HG03108 (cell line): Measurements from ENCODE around the gene KLF7.

Source experiments
- ATAC-seq: cut with Tn5 transposase; IDR thresholded peaks from one replicate; pipeline ENCODE4 v1.9.1; 2021; ENCODE audit warnings: moderate library complexity; ENCODE audit not compliant: unreplicated experiment

Gene KLF7

DNA sequence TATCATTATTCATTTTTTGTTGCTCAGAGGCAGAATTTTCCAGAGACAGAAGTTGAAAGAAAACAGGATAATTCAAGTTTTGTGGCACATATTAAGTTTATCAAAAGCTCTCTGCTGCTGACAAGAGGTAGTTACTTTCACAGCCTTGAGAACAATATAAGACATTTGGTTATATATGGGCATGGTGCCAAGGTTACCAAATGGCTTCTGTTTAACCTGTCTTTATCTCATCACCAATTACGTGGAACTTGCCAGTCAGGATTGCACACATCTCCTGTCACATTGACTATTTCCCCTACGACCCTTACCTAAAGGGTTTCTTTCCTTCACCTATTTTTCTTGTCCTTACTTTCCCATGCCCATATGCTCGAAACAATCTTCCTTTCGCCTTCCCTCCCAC is 35.9 kb downstream of the KLF7 start:
- ATAC-seq = no peak

DNA sequence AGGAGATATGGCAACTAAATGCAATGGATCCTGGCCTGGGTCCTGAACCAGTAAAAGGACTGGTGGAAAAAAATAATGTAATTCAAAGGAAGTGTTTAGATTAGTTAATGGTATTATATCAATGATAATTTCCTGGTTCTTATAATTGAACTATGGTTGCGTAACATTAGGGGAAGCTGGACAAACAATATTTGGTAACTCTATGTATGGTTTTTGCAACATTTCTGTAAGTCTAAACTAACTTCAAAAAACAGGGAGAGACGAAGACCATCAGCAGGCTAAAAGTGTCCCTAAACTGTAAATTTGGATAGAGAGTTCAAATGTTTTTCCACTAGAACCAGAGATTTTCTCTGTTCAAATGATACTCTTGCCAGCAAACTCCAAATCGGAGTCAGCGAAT is 36.9 kb downstream of the KLF7 start:
- no peak for ATAC-seq

DNA sequence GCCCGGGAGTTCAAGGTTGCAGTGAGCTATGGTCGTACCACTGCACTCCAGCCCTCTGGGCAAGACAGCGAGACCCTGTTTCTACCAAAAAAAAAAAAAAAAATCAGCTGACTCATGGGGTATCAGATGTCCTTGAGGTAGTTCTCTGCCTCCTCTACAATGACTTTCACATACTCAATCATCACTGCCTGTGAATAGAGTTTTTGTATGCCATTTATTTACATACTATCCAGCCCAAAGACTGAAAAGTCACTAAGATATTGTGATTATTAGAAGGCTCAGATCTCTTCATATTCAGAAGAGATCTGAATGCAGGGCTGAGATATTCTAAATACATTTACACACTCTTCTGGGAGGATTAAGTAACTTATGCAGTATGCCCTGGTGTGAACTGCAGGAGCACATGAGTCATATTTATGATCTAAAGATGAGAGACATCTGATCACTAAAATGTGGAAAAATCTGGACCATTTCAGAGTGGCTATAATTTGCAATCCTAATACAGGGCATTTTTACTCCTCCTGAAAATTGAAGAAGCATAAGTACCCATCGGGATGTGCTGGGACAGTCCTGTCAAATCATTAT is 38.9 kb downstream of the KLF7 start:
- no peak for ATAC-seq

DNA sequence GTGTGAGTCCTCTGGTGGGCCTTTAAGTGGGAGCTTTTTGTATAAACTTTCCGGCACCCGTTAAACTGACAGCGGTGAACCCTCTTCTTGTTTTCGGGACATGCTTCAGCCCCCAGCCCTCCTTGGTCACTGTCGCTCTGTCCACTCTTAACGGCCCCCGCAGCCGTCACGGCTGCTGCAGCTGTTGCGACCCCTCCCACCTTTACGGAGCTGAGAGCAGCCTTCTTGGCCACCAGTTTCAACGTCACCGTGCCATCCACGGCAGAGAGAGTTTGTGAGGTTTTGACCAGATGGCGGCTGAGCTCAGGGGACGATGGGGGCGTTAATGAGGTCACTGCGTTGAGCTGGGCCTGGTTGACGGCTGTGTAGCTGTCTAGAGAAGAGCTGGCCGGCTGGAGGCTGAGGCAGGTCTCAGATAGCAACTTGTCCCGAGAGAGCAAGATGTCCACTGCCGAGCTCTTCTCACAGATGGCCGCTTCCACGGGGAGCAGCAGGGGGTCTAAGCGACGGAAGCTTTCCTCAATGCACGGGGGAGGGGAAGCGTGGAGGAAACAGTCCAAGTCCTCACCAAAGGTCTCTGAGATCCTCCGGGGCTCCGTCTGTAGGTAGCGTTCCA is 41.9 kb downstream of the KLF7 start:
- ATAC-seq = no peak

DNA sequence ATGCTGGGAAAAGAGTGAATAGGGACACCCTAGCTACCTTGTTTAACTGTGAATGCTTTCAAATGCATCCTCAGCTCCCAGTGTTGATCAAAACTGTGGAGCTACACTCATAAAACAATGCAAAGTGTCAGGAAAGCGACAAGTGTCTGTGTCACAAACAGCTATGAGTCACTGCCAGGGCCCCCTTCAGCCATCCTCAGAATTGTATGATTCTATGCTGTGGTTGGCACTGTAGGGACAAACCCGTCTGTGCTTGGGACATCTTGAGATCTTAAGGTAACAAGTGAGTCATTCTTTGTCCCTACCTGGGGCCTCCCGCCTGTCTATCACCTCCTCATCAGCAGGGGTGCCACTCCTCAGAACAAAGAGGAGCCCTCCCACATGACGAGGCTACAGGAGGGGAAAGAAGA is 42.4 kb downstream of the KLF7 start:
- no peak for ATAC-seq

DNA sequence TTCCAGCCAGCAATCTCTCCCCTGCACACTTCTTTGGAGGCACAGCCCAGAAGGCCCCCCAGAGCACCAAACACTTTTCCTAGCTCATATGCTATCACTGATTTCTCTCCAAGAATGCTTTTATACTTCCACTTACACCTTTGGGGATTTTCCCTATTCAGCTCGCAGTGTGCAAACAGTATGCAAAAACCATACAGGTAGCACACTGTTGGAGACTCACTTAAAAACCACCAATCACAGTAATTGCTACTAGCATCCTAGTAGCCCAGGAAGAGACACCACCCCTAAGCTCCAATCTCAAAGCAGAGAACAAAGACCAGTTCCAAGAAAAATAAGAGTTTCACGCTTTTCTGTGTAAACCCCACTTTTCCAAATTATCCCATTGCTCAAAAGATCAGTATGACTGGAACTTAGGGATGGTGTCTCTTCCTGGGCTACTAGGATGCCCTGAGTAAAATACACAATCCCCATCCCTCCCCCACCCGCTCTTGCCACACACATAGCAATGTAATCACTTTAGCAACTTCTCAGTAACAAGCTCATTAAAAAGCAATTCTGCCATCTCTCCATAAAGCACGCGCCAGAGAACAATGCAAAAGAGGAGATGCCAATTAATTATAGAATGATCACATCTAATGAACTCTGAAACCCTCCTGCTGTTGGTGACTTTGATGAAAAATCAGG is 43.0 kb downstream of the KLF7 start:
- no peak for ATAC-seq

DNA sequence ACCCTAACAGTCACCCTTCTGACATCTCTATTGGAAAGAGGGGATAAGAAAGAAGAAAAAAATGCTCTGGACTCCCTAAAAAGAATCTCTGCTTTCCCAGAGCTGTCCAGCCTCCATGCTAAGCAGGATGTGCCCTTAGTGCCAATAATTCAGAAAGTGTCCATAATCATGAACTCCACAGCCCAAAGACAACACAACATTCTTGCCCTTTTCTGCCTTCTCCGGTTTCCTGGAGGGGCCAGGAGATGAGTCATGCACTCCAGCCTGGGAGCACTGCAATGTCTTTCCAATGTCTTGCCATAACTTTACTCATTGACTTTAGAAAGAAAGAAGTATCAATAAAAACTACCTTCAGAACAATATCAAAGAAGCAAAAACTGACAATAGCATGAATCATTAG is 44.0 kb downstream of the KLF7 start:
- ATAC-seq = no peak

DNA sequence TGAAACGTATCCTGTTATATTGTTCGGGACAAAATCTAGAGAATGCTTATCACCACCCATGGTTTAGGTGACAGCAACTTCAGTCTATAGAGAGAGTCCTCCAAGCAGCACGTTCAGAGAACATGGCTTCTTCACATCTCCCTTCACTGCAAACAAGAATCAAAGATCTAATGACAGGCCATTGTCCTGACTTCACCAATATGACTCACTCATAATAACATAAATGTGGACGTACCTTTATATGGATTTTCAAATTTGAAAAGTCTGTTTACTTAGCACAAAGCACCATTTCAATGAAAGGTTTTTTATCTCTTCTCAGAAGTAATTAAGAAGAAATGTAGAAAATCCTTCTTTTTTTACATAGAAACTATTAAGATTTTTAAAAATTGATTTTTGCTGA is 46.7 kb downstream of the KLF7 start:
- no peak for ATAC-seq

DNA sequence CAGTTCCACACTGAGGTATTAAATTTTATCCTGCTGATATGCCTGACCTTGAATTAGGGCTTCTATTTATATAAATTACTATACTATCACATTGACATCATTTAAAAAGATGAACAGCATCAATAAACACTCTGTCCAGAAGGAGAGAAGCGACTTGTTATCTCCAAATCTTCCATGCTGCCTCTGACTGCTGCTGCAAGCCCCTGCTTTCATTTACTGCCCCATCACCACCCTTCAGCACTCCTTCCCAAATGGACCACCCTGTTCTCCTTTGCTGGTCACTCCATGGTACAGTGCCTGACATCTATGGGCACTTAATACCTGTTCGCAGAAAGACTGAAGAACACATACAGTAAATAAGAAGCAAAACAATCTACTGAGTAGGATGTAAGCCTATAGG is 48.1 kb downstream of the KLF7 start:
- no peak for ATAC-seq

DNA sequence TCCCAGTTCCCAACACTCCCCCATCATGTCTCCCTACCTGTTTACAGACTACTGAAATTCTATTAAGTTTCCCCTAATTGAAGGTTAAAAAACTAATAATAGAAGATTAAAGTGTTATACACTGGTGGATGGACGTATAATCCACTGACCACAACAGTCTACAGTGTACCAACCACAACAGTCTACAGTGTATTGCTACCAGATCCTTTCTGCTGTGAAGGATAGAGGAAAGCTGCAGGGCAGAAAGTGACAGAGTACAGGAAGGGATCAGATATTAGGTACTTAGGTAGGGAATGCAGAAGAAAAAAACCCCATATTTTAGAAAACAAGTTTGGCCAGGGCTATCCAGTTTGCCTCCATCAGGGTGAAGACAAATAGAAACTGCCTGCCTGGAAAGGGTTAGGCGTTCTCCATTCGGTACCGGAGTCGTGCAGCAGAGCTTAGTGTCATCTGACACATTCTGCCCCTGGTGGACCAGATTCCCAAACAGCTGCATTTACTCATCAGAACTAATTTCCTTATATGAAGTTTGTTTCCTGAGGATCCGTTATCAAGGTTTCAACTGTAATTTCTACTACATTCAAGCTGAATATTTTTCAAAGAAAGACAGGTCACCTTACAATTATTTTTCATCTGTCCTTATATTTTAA is 49.9 kb downstream of the KLF7 start:
- no peak for ATAC-seq

DNA sequence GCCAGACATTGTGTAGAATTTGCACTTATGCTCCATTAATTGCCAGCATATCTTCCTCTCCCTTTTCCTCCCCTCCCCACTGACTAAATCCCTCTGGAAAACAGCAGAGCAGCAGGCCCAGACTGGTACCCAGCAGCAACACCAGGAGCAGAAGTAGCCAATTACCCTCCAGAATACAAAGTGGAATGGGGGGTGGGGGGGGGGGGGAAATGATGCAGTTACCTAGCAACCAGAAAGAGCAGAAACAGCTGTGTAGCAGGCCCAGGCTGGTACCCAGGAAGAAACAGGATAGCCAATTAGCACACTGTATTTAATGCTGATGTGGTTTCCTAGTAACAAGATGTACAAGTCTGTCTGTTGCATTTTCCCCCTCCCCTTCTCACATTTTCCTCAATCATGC is 52.3 kb downstream of the KLF7 start:
- ATAC-seq = no peak

DNA sequence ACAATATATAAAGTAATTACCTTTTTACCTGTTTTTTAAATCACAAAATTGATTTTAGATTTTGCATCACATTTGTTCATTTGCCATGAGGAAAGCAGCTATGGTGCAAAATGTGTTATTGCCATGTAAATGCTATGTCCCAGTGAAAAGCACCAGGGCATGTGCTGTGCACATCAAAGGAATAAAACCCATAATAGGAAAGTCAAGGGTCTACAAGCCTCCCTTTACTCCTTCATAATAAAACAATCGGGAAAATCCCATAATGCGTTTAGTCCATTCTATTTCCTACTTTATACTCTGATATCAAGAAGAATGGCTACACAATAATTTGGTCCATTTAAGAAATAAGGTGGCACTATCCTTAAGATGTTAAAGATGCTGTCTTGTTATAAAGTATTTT is 53.0 kb downstream of the KLF7 start:
- ATAC-seq = no peak

DNA sequence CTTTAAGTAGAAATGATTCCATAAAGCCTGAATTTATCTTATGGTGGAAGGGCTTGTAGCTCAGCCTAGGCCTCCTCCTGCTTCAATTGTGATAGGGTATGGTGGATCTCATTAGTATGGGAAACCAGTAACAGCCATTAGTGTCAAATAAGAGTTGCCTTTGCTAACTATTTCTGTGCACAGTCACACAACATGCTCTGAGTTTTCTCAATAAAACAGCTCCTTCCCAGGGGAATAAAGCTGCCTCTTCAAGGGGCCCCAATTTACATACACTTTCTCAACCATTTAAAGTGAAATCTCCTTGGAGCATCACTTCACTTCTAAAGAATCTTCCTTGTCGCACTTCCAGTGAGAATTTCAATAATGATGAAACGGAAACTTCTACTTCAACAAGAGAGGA is 53.4 kb downstream of the KLF7 start:
- no peak for ATAC-seq

DNA sequence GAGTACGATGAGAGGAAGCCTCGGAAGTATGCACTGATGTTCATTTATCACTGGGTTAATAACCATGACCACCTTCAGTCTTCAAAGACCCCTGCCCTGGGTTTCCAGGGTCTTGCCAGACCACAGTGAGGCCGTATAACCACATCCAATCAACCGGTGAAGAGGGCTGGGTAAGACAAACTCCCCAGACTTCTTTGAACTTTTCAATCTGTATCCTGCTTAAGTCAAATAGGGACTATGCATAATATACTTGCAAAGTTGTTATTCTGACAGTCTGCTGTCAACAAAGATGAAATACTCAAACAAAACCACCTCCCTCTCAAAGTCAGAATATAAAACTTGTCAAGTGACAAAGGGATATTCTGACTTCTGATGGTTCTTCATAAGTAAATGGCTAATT is 54.0 kb downstream of the KLF7 start:
- ATAC-seq = no peak

DNA sequence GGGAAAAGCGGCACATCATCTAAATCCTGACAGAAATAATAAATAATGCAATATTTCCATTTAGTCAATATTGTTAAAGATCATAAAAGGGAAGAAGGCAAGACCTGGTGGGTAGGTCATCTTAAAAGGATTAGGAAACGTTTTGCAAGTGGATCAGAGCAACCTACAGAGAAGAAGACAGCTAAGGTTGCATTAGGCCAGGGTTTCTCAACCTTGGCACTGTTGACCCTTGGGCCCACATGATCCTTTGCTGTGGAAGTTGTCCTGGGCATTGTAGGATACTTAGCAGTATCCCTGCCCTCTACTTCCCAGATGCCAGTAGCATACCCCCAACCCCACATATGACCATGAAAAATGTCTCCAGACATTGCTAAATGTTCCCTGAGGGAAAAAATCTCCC is 55.0 kb downstream of the KLF7 start:
- ATAC-seq = no peak

DNA sequence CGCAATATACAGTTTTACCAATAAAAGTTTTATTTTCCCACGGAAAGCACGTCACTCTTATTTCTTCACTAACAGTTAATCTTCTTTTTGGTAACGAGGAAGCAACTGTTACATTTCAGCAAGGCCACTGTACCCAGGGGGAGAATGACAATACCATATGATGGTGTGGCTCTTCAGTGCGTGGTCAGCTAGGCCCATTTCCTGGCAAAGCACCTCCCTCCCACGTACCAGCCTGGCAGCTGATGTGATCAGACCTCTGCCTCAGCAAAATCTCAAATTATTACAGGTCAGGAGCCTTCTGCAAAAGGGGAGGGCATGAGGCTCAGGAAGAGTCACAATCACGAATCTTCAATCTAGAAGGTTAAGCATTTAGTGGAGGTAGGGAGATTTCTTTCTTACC is 55.4 kb downstream of the KLF7 start:
- no peak for ATAC-seq

DNA sequence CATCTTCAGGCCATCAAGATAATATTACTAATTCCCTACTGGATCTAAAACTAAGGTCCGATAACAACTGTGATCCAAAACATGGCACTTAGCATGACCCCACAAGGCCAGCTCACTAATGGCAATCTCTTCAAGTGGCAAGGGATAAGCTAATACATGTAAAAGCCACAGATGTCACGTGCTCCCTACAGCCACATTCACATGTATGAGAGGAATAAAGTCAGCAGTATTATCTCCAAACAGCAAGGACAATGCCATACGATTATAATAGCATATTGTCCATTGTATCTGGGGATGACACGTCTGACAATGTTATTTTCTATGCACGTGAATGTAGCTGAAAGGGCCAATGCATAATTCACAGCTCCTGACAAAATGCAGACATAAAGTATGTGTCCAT is 56.0 kb downstream of the KLF7 start:
- no peak for ATAC-seq

DNA sequence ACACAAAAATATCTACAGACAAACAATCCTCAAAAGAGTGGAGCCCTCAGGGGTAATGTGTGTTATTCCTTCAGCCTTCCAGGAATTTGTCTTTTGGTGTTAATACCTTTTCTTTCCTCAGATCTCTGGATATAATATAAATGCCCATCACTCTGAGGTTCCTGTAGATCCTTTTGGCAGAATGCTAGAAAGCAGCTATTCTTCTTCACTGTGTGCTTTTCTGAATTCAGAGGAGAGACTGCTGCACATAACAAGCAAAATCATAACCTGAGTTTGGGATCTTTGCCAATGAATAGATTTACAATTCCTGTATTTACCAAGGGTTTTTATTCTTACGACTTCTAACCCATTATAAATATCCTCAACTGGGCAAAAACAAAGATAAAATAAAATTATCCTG is 57.3 kb downstream of the KLF7 start:
- ATAC-seq = no peak

DNA sequence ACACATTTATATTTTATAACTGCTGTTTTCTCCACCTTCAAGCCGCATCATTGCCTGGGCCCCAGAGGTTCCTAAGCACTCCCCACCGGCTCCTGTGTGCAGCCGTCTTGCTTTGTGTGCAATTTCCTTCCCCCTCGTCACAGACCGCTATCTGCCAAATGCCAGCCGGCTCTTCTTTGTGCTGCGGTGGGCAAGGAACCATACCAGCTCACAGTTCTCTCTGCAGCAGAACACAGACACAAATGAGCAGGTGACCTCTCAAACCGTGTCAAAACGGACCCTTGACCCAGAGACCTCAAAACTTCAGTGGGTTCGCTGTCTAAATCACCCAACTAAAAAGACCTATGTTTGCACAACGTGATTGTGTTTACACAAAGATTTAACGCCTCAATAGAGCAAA is 58.2 kb downstream of the KLF7 start:
- no peak for ATAC-seq

DNA sequence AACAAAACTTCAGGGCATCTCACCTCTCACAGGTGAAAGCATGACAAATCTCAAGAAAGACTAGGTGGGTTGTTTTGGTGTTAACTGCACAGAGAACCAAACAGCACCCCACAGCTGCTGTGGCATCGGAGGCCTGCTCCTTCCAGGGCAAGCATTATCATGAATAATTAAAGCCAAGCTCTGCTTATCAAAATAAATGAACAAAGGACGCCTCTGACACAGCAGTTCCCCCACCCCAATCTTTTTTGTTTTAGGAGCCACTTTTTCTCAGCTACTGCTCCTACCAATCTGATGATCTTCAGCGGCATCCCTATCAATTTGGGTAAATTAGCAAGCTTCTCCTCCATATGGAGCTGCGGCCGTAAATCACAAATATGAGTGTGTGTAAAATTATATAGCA is 58.6 kb downstream of the KLF7 start:
- no peak for ATAC-seq

DNA sequence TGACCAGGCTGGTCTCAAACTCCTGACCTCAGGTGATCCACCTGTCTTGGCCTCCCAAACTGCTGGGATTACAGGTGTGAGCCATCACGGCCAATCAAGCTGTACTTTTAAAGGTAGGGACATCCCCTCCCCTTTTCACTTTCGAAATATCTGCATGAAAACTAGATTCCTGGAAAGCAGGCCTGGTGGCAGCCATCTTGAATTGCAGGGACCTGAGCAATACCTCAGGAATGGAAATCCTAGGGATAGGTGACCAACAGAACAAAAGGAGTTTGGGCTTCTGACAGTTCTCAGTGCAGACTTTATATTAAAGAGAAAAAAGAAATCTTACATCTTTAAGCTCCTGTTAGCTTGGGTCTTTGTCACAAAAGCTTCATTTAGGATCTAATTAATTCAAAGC is 62.6 kb downstream of the KLF7 start:
- no peak for ATAC-seq

DNA sequence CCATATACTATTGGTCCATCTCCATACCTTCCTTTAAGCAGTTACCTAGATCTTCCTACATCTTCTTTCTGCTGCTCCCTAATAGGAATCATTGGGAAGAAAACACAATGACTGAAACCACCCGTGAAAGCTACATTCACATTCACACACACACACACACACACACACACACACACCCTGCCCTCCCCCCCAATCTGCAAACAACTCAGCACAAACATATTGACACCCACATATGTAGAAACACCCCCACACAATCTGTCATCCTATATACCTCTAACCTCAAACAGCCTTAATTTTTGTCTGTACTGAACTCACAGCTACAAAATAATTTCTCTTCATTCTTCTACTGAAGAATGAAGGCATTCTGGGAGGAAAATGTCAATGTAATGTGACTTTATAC is 63.8 kb downstream of the KLF7 start:
- ATAC-seq = no peak
